ENCODE data around the gene HBEGF.

DNA sequence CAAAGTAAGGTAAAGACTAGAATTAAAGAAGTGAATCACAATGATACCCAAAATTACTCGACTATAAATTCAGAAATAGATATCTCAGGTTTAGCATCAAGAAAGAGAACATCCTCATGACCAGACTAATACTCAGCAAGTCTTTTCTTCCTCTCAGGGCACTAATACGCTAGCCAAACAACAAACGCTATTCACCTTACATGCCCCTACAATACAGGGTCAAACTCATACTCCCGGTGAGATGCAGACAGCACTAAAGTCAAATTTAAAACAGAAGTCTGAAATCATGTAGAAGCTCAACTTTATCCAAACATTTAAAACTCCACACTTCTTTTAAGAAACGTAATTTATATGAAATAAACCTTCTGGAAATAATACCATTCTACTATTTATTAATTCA lies 49.1 kb downstream of the HBEGF start:
- TF ChIP-seq GATA2 (IDR thresholded peaks at IDR 0.05; ENCODE audit: low read depth, low read length) (no peak), GATA3 (IDR thresholded peaks at IDR 0.05; ENCODE audit: low read depth, low read length) (no peak)

Measured in SH-SY5Y (cell line).